Ovary (tissue), 3 donors: ENCODE data around the gene DAAM2.

Experiments used
- CTCF ChIP-seq, 3 donors: fragments of 450-650 bp in 2 of 3; fragments of 200-600 bp in 1 of 3; IDR thresholded peaks; one replicate each; pipeline versions ENCODE4 v1.5.1 to v1.8.0; 2016 to 2022; ENCODE audit warnings: antibody characterized with exemption in 3 of 3, mild to moderate bottlenecking in 1 of 3
- EP300 ChIP-seq: sonication (generic); formaldehyde crosslinking; IDR thresholded peaks from one replicate; pipeline ENCODE4 v1.6.1; 2017; ENCODE audit warnings: antibody characterized with exemption
- POLR2A ChIP-seq: fragments of 450-650 bp; IDR thresholded peaks from one replicate; pipeline ENCODE4 v1.6.1; 2017; ENCODE audit warnings: antibody characterized with exemption, mild to moderate bottlenecking, moderate library complexity
- donor health status: DM: no; HTN: no; CAD: no.

- TF ChIP-seq POLR2A (no peak), CTCF (IDR thresholded peaks at IDR 0.05) (no peak), EP300 (no peak)
Observed at GRCh38 chr6:39815356-39815755, 23.2 kb downstream of the DAAM2 start.
